Measurements from ENCODE around the gene NOS1AP.

The NOS1AP gene

GRCh38 chr1:162367772-162368171, 298.3 kb downstream of the NOS1AP start:
- no peak for DNase-seq (ENCODE audit: low spot score)

- no peak for DNase-seq (ENCODE audit: low spot score)
Observed at GRCh38 chr1:162368451-162368850, 299.0 kb downstream of the NOS1AP start.

- no peak for DNase-seq (ENCODE audit: low spot score)
Observed at GRCh38 chr1:162369571-162369970, 300.1 kb downstream of the NOS1AP start.

GRCh38 chr1:162370161-162370560, 300.7 kb downstream of the NOS1AP start:
- no peak for DNase-seq (ENCODE audit: low spot score)

DNA sequence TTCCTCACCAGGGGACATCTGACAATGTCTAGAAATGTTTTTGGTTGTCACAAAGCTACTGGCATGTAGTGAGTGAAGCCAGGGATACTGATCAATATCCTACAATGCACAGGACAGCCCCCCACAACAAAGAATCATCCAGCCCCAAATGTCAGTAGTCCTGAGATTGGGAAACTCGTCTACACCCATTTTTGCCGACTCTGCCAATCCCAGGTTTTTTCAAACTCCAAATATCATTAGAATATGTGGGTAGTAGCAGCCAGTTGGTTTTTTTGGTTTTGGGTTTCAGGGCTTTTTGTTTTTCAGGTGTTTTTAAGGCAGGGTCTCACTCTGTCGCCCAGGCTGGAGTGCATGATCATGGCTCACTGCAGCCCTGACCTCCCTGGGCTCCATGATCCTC, 301.2 kb downstream of the NOS1AP start:
- DNase-seq (ENCODE audit: low spot score) = no peak

- DNase-seq (ENCODE audit: low spot score) = no peak
Observed at GRCh38 chr1:162371611-162372010, 302.1 kb downstream of the NOS1AP start.

GRCh38 chr1:162372159-162373071, 302.9 kb downstream of the NOS1AP start:
- no peak for DNase-seq (ENCODE audit: low spot score)

GRCh38 chr1:162373072-162373427, 303.6 kb downstream of the NOS1AP start:
- DNase-seq (ENCODE audit: low spot score) = no peak

GRCh38 chr1:162373541-162374260, 304.2 kb downstream of the NOS1AP start:
- no peak for DNase-seq (ENCODE audit: low spot score)

DNA sequence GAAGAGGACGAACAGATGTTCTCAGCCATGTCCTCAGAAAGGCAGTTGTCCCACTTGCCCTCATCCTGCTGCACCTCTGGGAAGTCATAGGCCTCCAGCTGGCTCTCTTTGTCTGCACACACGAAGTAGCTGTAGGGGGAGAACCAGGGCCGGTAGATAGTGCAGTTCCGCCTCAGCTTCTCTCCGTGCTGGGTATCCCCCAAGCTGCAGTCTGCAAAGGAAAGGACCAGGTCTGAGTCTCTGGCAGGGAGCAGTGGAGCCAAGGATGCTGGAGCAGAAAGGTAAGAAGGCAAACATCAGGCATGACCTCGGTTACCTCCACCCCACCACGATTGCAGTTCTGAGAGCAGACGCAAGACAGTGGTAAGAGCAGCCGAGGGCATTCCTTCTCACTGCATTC, 304.9 kb downstream of the NOS1AP start:
- DNase-seq (ENCODE audit: low spot score) = no peak

GRCh38 chr1:162375463-162375862, 306.0 kb downstream of the NOS1AP start:
- DNase-seq (ENCODE audit: low spot score) = no peak

DNA sequence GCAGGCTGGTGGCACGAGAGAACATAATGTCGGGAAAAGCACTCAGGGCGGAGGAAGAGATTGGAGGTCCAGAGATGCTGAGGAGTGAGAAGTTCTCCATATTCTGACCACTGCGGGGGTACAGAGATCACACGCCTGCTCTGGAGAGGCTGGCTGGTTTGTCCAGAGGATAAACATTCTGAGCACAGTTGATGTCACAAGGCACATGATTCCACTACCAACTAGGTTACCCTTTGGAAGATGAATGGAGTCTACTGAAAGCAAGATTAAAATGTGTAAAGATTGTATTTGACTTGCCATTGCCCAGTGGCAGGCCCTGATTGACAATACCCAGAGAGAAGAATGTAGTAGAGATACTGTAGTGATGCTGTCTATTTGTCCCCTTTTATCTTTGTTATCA, 307.2 kb downstream of the NOS1AP start, which contains the start of gene SPATA46:
Gene SPATA46 (minus strand): TSS at position 164 of the 400 bp plus-strand sequence. CDS start 64 bp downstream, at position 100.
- DNase-seq (ENCODE audit: low spot score) = no peak

DNA sequence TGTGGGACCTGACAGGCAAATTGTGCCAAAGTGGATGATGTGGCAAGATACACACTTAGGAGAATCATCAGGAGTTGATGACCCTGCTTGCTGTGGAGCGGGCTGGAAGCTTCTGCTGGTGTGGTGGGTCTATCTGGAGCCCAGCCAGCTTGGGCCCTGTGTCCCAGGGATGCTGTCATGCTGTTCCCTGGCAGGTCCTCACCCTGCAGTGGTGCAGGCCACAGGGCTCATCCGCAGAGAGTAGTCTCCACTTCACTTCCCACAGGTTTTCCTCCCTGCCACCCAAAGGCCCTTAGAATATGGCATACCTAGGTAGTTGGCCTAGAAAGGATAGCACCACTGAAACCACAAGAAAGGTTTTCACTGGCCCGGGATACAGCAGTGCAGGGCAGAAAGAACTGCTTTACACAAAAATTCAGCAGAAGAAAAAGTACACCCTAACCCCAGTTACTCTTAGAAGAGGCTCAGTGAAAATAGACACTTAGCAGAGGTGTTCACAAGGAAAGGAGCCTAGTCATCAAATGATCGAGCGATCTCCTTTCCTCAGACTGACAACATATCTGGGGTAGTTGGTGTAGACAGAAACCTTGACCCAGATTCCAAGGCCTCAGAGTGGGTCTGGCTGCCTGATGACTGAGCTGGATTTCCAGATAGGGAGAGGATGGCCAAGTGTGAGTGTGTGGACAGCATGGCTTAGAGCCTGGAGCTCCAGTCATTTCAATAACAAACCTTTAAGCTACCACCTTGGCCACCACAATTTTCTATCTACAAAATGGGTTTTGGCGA, 310.8 kb downstream of the NOS1AP start:
- DNase-seq (ENCODE audit: low spot score) = peak; percentile 20

- no peak for DNase-seq (ENCODE audit: low spot score)
Observed at GRCh38 chr1:162381383-162381782, 311.9 kb downstream of the NOS1AP start, which contains the start of gene C1orf226. C1orf226 (plus strand) TSS chr1:162381728; CDS start chr1:162381902, 174 bp downstream.

GRCh38 chr1:162381941-162382750, 312.7 kb downstream of the NOS1AP start:
- peak; percentile 29 for DNase-seq (ENCODE audit: low spot score)

- DNase-seq (ENCODE audit: low spot score) = no peak
Observed at GRCh38 chr1:162383091-162383490, 313.6 kb downstream of the NOS1AP start.

GRCh38 chr1:162383516-162383915, 314.0 kb downstream of the NOS1AP start:
- DNase-seq (ENCODE audit: low spot score) = peak; percentile 29

DNA sequence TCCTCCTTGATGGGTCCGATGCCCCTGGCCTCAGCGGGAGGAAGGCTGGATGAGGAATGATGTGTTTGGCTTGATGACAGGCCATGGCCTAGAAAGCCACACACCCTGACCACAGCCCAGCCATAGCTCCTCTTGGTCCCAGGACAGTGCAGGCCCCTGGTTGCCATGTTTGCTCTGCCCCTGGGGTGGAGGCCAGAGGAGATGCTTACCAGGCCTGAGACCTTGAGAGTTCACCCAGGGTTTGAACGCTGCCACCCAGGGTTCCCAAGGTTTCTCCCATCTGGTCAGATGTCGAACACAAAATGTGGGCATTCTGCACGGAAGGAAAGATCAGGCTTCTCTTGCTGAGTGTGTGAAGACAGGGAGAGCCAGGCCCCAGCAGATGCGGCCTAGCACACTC, 314.6 kb downstream of the NOS1AP start:
- DNase-seq (ENCODE audit: low spot score) = no peak

GRCh38 chr1:162384601-162385279, 315.2 kb downstream of the NOS1AP start:
- peak; percentile 49 for DNase-seq (ENCODE audit: low spot score)

GRCh38 chr1:162385280-162385623, 315.8 kb downstream of the NOS1AP start:
- peak; percentile 15 for DNase-seq (ENCODE audit: low spot score)

DNA sequence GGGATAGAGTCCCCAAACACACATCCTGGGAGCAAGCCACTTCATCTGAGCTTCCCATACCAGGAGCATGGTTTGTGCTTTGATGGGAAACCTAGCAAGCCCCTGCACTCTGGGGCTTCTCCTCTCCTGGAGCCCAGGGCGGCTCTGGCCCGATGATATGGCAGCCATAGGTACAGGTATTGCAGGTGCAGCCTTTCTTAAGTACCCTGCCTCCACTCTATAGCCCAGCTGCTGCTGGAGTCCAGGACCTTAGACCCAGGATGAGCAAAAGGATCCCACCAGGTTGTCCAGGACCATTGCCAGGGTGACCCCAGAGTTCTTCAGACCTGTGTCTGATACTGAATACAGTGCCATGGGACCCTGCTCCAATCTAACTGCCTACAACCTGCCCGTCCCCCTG, 316.2 kb downstream of the NOS1AP start:
- peak; percentile 30 for DNase-seq (ENCODE audit: low spot score)
